ENCODE results near the gene GALR3. TPM values are rescaled to one million over a fixed set of nuclear protein-coding genes. Genes with fewer than 3 reads are reported as not detected.
"Not testable (repeated sequence)": the region's sequence is repeated elsewhere in the genome, so short reads cannot be mapped to it uniquely, and the experiment has no call there.

Gene GALR3, protein sequence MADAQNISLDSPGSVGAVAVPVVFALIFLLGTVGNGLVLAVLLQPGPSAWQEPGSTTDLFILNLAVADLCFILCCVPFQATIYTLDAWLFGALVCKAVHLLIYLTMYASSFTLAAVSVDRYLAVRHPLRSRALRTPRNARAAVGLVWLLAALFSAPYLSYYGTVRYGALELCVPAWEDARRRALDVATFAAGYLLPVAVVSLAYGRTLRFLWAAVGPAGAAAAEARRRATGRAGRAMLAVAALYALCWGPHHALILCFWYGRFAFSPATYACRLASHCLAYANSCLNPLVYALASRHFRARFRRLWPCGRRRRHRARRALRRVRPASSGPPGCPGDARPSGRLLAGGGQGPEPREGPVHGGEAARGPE
- not detected in 2 replicates for total RNA-seq (2014; rRNA removed; shearing (Covaris generic))

DNA sequence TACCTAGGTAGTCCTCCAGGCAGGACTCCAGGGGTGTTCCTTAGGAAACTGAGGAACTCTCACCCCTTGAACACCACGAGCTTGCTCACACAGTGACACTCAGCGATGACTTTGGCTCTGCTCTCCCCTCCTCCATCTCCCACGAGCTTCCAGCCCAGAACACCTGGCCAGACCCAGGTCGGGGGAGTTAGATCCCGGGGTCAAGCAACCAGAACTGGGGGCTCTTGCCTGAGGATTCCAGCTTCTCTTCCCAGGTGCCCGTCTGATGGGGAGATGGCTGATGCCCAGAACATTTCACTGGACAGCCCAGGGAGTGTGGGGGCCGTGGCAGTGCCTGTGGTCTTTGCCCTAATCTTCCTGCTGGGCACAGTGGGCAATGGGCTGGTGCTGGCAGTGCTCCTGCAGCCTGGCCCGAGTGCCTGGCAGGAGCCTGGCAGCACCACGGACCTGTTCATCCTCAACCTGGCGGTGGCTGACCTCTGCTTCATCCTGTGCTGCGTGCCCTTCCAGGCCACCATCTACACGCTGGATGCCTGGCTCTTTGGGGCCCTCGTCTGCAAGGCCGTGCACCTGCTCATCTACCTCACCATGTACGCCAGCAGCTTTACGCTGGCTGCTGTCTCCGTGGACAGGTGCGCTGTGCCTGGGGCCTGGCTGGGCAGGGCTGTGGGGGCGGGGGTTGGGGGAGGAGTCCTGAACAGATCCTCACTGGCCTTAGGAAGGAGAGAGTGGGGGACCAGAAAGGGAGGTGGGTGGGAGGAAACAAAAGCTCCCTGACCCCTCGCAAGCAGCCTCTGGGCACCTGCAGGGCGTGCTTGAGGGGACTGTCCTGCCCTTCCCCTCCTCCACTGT is at the start of gene GALR3:
GALR3 (plus strand) TSS at position 249 of the 852 bp plus-strand sequence; CDS start at position 274, 25 bp downstream.
- no peak for DNase-seq (ENCODE audit: low spot score)

DNA sequence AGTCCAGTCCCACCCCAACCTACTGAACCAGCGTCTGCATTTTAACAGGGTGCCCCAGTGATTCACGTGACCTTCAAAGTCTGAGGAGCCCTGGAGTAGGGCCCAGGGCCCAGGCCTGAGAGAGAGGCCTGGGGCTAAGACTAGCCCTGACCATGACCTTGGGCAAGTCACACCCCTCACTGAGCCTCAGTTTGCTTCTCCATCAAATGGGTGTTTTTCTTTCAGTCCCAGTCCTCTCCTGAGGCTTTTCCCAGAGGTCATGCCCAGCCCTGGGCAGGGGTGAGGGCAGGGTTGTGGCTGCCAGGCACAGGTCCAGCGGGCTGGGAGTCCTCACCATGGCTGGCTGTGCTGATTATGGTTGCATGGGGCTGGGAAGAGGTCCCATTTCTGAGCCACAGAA is 48.5 kb upstream of the GALR3 start:
- no peak for DNase-seq (ENCODE audit: low spot score)

DNA sequence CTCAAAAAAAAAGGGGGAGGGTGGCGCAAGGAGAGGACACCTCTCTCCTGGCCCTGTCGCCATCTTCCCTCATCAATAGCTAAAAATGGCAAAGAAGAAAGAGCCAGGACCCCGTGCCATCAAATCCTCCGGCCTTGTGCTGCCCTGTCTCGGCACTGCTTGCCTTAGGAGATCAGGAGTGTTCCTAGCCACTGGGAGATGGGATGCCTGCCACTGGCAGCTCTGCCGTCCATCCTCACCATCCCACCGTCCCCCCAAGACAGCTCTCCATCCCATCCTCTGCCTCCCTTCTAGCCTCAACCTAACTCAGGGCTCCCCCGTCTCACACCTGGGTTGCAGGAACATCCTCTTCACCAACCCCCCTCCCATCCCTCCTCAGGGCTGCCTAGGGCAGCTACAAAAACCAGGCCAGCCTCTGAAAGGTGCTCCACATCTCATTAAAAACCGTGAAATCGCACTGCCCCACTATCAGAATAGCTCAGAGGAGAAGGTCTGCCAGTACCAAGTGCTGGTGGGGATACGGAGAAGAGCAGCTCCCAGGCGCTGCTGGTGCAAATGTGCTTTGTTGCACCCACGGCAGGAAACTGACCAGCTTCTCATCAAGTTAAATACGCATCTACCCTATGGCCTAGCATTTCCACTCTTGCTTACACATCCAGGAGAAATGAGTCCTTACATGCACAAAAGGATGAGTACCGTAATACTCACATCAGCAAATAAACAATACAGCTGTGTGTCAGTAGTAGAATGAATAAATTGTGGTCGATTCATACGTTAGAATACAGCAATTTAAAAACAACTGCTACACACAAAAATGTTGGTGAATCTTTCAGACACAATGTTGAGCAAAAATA is 47.2 kb upstream of the GALR3 start:
- DNase-seq (ENCODE audit: low spot score), result no peak

DNA sequence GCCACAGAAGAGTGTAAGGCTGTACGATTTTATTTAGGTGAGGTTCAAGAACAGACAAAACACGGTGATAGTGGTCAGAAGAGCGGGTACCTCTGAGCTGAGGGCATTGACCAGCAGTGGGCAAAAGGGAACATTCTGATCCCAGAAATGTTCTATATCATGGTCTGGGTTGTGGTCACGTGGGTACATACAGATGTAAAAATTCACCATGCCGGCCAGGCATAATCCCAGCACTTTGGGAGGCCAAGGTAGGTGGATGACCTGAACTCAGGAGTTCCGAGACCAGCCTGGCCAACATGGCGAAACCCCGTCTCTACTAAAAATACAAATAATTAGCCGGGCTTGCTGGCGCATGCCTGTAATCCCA is 46.6 kb upstream of the GALR3 start:
- DNase-seq (ENCODE audit: low spot score), result no peak

DNA sequence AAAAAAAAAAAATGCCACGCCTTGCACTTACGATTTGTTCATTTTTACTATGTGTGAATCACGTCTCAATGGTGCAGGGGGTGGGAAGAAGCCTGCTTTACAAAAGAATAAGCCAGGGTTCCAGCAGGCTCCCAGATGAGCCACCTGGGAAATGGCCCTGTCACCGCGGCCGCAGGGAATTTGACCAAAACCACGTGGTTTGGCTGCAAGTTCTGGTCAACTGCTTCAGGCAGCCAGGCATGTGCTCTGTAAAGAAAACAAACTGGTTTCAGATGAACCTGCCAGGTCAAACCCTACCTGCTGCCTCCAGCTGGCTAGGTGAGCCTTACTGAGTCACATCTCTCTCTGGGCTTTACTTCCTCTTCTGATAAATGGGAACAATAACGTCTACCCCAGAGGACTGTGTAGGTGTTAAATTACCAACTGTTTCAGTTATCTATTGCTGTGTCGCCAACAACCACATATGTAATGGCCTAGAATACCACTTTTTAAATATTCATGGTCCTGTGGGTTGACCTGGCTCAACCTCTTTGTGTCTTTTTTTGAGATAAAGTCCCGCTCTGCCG is 46.0 kb upstream of the GALR3 start:
- peak; percentile 78 for DNase-seq (ENCODE audit: low spot score)

DNA sequence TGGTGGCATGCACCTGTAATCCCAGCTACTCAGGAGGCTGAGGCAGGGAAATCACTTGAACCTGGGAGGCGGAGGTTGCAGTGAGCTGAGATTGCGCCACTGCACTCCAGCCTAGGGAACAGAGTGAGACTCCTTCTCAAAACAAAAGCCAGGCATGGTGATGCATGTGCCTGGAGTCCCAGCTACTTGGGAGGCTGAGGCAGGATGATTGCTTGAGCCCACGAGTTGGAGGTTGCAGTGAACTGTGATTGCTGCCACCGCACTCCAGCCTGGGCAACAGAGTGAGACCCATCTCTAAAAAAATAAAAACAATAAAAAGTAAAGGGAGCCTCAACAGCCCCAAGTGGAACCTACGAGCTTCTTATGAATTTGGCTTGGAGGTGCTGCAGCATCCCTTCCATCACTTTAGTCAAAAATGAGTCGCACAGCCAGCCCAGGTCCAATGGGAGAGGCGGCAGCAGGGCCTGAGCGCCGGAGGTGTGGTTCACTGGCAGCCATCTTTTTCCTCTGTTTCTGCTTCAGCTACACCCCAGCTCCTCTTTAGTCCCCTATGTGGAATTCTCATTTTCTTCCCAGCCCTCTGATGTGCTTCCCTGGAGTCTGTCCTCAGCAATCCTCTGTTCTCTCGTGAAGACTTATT is 44.7 kb upstream of the GALR3 start:
- no peak for DNase-seq (ENCODE audit: low spot score)

DNA sequence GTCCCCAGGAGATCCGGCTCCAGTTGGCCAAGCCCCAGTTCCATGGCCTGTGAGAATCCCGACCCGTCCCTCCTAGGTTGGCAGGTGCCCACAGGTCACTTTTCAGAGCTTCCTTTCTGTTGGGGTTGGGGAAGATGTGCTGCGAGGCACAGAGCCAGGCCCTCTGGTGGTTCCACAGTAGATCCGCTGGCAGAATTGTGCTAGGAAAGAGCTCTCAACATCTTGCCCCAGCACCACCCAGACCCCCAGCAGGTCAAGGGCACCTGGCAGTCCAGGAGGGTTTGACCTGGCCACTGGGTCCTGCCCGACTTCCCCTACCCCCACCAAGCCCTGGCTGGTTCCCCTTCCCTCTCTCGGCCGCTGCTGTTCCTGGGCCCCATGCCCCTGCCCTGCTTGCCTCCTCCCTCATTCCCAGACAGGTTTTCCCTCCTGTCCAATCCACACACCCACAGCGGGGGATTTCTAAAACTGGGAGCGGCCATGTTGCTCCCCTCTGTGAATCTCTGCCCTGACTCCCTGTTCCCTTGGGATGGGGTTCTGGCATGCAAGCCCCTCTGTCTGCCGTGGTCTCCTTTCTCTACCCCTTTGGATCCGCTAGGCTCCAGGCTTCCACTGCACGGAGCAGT is 41.6 kb upstream of the GALR3 start:
- DNase-seq (ENCODE audit: low spot score), result no peak

DNA sequence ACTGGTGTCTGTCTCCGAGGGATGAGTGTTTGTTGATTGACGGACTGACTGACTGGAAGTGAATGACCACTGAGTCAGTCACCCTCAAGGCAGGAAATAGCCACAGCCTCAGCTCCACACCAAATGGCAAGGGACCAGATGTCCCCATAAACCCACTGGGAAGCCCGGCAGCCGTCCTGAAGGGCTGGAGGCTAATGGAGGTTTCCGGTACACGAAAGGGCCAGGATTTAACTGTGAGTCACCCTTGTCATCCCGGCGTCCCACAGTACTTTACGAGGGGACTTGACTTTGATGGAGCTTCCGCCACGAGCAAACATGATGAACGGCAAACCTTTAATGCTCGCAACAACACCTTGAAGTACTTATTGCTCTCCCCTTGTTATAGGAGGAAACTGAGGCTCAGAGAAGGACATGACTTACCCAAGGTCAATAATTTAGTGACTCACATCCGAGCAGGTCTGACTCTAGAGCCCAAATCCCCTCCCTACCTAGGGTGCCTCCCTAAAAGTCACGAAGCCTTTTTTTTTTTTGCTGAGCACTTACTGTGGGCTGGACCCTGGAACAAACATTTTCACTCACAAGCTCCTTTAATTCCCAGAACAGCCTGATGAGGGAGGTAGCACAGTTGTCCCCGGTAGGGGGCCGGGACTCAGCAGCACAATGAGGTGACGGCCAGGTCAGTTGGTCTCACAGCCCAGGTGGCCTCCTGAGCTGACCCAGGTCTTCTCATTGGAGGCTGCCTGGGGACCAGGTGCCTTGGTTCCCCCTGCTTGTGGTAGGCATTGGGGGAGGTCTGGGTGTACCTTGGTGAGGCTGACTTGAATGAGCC is 40.6 kb upstream of the GALR3 start:
- DNase-seq (ENCODE audit: low spot score), result peak; percentile 75

DNA sequence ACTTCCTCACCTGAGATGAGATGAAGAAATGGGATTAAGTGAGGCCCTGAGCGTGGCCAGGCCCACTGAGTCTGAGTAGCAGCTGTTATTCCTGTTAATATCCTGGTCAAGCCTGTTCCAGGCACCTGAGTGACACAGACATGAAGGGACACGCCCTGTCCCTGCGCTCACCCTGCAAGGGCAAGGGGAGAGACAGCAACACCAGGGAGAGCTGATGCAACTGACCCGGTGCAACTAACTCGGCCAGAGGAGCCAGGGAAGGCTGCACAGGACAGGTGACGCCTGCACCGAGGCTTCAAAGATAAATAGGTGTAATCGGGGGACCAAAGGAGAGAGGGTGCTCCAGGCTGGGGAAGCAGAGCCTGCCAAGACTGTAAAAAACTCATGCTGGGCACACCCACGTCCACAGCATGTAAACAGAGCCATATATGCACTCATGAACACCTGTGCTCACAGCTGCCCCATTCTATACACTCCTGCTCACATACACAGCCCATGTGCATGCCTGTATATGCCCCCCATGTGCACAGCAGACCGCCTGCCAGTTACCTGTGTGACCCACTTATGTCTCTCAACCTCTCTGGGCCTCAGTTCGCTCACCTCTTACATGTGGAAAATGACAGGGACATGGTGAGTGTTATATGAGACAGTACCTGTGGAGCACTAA is 38.2 kb upstream of the GALR3 start:
- DNase-seq (ENCODE audit: low spot score), result no peak

DNA sequence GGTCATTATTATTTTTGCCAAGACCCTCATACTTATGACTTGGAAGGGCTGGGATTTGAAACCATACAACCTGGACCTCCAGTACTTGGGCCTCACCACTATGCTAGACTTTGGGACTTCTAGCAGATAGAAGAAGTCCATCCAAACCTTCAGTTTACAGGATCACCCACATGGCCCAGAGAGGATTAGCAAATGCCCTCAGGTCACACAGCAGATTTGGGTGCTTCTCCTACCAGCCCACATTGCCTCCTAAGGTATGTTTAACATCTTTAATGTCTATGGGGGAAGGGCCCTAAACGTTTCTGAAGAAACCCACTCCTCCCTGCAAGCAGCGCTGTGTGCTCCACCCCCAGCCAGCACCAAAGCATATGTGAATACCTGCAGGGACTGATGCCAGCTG is 32.9 kb upstream of the GALR3 start:
- no peak for DNase-seq (ENCODE audit: low spot score)

DNA sequence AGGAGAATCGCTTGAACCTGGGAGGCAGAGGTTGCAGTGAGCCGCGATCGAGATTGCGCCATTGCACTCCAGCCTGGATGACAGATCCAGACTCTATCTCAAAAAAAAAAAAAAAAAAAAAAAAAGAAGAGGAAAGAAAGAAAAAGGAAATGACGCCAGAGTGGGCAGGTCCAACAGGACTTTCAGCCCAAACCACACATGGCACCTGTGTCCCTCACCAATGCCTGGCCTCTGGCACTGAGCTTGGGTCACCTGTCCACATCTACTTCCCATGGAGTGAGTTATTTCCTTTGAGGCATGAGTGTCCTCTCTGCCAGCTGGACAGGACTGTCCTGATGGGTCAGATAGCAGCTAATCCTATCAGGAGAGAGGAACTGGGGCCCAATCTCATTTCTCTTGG is 30.7 kb upstream of the GALR3 start:
- no peak for DNase-seq (ENCODE audit: low spot score)

DNA sequence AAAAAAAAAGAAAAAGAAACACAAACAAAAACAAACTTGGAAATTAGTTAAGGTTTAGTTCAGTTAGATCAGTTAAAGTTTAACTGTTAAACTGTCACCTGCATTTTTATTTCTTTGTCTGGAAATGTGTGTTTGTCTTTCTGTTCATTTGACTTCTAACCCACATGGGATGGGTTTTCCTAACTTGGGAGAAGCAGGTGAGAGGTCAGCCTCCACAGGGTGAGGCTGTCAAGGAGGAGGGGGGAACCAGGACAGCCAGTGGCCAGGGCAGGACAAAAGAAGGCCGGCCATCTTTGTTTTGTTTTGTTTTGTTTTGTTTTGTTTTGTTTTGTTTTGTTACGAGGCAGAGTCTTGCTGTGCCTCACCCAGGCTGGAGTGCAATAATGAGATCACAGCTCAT is 28.8 kb upstream of the GALR3 start:
- no peak for DNase-seq (ENCODE audit: low spot score)

DNA sequence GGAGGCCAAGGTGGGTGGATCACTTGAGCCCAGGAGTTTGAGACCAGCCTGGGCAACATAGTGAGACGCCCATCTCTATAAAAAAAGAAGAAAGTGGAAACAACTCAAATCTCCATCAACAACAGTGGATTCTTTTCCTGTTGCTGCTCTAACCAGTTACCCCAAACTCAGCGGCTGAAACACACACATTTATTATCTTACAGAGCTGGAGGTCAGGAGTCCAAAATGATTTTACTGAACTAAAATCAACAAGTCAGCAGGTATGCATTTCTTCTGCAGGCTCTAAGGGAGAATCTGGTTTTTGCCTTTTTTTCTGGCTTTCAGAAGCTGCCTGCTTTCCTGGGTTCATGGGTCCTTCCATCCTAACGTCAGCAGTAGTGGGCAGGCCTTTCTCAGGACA is 27.1 kb upstream of the GALR3 start:
- DNase-seq (ENCODE audit: low spot score), result no peak

DNA sequence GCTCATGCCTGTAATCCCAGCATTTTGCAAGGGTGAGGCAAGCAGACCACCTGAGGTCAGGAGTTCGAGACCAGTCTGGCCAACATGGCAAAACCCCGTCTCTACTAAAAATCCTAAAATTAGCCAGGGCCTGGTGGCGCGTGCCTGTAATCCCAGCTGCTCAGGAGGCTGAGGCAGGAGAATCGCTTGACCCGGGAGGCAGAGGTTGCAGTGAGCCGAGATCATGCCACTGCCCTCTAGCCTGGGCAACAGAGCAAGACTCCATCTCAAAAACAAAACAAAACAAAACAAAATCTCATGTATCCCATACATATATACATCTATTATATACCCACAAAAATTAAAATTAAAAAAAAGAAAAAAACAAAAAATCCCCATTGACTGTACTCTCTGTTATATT is 25.9 kb upstream of the GALR3 start:
- DNase-seq (ENCODE audit: low spot score), result not testable (repeated sequence)

DNA sequence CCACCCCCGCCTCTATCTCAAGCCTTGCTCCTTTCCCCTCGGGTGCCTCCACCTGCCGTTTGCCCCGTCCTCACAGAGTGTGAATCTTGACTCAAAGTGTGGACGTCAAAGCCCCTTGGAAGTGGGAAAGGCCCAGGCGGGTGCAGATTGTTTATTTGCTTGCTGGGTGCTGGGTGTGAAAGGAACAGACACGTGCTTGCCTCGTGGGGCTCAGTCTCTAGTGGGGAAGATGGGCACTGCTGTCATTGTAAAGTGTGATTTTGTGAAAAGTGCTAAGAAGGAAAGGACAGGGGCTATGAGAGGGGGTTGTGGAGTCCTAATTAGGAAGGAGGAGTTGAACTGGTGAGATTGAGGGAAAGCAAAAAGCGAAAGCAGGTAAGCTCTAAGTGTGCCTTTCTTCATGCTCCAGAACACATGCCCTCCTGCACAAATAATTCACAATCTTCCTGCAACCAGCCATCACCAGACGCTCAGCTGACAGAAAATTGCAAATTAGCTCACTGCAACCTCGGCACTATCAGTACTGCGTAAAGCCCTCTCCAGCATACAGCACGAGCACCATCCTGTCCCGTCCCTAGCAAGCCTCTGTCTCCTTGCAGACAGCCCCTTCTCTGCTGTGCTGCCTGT is 25.2 kb upstream of the GALR3 start:
- DNase-seq (ENCODE audit: low spot score), result no peak

DNA sequence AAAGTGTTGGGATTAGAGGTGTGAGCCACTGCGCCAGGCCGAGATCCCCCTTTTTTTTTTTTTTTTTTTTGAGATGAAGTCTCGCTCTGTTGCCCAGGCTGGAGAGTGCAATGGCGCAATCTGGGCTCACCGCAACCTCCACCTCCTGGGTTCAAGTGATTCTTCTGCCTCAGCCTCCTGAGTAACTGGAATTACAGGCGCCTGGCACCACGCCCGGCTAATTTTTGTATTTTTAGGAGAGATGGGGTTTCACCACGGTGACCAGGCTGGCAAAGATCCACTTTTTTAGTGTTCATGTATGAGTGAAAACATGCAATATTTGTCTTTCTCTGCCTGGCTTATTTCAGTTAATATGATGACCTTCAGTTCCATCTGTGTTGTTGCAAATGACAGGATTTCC is 23.2 kb upstream of the GALR3 start:
- not testable (repeated sequence) for DNase-seq (ENCODE audit: low spot score)

DNA sequence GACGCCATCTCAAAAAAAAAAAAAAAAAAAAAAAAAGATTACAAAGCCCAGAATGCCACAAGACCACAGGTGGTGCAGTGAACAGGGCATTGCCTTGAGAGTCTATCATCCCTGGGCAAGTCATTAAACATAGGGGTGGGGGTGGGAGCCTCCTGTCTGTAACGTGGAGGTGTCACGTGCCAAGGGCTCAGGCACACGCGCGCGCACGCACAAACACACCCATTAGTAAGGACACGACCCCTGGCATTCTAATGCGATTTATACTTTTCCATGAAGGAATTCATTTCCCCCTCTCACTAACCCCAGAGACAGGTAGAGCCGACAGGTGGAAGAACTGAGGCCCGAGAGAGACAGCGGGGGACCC is 21.3 kb upstream of the GALR3 start:
- DNase-seq (ENCODE audit: low spot score), result no peak

DNA sequence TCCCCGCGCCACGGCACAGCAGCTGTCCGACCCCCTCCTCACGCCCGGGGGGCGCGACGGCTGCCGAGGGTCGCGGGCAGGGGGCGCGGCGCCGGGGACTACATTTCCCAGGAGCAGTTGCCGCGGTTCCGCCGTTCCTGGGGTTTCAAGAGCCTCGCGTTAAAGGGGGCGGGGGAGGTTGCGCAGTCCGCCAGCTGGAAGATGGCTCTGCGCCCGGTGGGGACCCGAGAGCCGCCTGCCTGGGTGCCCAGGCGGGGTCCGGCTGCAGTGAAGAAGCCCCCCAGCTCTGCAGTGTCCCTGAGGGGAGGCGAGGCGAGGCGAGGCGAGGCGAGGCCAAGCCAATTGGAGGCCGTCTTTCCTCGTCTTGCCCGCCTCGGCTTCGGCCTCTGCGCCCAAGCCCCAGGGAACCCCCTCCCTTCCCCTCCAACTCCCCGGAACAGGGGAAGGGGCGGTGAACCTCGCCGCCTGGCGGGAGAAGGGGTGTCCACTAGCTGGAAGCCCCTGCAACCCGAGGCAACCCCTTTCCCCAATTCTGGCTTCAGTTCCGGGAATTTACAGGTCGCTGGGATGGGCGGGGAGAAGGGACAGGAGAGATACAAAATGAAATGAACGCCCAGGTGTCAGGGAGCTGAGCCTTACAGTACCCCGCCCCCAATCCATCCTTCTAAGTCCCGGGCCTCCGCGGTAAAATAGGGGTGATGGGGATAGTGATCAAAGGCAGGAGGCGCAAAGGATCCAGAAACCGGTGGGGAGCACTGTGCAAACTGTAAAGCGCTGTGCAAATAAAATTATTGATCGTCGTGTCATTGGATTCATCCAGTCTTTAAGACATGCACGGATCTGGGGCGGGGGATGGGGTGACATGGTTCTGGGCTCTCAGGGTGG is 20.6 kb upstream of the GALR3 start:
- DNase-seq (ENCODE audit: low spot score), result no peak
